ENCODE measurements around the gene PRDX1.
"Not testable (repeated sequence)": the region's sequence is repeated elsewhere in the genome, so short reads cannot be mapped to it uniquely, and the experiment has no call there.

Gene PRDX1

DNA sequence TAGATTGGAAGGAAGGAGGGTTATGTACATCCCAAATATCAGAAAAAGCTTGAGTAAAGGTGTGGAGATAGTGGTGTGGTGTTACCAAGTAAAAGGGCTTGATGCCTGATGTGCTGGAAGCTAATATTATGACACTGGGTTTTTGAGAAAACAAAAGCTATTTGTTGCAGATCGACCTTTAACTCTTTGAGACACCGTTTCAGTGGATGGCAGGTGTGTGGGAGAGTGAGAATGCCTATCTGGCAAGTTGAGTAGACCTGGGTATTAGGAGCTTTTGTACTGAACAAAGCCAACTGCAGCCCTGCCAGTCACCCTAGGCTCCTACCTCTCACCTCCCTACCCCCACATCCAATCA lies 20.2 kb downstream of the PRDX1 start:
- DNase-seq = no peak

DNA sequence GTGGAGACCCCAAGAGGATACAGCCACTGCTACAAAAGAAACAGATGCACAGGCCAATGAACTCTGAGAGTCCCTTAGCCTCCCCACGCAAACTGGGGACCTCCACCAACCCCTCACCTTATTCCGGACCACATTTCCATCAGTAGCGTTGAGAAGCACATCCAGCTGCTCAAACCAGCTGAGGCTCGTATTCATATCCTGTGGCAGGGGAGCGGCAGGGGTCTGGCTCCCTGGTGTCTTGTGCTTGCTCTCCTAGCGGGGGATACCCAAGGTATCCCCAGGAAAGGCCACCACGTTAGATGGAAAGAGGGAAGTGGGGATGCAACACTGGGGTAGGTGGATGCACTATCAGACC lies 22.3 kb downstream of the PRDX1 start:
- DNase-seq = peak; percentile 26

DNA sequence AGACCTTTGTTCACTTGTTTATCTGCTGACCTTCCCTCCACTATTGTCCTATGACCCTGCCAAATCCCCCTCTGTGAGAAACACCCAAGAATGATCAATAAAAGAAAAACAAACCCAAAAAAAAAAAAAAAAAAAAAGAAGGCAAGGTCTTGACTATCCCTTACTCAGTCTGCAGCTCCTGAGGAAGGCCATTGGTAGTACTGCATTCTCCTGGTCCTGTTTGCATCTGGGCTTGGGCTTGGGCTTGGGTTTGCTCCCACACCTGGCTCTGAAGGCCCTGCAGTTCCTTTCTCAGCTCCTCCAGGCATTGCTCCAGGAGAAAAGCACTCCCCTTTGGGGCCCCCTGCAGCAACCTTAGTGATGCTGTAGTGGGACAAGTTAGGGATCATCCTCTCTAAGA lies 23.4 kb downstream of the PRDX1 start:
- DNase-seq = no peak

DNA sequence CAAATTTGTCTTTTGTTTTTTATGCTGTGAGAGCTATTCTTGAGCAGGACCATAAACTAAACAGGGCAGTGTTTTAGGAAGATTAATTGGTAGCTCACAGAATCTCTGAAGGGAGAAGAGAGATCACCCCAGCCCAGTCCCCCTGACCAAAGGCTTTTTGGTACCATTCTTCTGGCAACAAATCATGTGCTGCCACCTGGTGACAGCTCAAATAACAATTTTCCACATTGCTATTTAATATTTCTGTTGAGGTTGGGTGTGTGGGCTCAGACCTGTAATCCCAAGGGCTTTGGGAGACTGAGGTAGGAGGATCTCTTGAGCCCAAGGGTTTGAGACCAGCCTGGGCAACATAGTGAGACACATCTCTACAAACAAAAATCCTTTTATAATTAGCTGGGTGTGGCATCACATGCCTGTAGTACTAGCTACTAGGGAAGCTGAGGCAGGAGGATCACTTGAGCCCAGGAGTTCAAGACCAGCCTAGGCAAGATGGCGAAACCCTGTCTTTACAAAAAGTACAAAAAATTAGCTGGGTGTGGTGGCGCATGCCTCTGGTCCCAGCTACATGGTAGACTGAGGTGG lies 28.5 kb downstream of the PRDX1 start:
- peak; percentile 59 for DNase-seq

DNA sequence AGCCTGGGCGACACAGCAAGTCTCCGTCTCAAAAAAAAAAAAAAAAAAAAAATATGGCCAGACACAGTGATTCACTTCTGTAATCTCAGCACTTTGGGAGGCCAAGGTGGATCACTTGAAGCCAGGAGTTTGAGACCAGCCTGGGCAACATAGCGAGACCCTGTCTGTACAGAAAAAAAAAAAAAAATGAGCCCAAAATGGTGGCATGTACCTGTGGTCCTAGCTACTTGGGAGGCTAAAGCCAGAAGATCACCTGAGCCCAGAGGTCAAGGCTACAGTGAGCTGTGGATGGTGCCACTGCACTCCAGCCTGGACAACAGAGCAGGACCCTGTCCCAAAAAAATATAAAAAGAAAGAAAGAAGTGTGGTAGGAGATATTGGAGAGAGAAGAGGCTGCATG lies 29.0 kb downstream of the PRDX1 start:
- no peak for DNase-seq

DNA sequence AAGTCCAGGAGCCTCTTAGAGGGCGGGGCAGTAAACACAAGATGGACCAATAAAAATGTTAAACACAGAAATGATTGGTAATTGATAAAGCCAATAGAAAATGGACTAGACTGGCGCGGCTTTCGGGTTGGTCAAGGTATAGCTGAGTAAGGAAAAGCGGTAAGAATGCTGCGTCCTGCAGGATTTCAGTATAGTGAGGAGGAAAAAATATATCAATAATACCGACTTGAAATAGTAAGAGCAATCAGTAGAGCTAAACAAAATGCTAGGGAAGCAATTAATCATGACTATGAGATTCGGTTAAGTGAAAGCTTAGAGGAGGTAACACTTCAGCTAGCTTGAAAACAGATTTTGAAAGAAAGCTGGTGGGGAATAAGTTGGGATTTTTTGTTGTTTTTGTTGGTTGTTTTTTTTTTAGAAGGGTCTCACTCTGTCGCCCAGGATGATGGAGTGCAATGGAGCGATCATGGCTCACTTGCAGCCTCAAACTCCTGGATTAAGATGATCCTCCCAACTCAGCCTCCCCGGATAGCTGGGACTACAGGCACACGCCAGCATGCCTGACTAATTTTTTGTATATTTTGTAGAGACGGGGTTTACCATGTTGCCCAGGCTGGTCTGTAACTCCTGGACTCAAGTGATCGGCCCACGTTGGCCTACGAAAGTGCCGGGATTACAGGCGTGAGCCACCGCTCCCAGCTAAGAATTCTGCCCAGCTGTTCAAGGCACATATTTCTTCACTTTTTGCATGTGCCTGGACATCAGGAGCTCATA lies 30.0 kb downstream of the PRDX1 start:
- DNase-seq = no peak

DNA sequence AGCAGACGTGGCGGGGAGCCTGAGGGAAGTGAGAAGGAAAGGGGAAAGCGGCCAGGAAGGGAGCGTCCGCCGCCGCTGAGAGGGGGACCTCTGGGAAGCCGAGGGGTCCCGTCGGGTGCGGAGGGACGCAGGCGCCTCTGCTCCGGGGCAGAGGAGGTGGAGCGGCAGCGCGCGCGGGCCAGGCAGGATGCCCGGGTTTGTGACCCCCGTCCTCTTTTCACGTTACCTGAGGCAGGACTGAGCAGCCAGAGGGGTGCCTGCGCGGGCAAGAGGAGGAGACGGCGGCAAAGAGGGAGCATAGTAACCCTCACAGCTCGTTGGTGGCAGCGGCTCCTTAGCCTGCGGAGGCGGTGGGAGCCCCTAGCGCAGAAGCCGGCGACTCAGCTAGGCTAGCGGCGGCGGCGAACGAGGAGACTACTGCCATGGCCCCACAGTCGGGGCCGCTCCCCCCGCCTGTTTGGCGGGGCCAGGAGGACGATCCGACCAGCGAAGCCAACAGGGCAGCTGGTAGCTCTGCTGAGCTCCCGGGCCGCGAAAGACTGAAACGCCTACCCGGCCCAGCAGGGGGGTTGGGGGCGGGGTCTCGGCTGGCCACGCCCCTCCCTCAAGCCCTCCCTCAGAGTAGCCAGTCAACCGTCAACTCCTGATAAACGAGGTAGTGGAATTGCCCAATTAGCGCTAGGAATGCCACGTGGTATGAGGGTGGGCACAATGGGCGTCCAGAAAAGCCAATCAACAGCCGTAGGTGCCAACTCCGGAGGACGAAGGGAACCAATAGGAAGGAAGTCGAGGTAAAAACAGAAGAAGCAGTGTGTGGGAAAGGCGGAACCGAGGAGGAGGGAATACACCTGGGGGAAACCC lies 30.8 kb downstream of the PRDX1 start, which contains the start of gene TESK2:
Gene TESK2, minus strand, starts transcription at position 538 of the 861 bp plus-strand sequence. CDS start 33,378 bp downstream, outside the sequence.
- DNase-seq = peak; percentile 95

DNA sequence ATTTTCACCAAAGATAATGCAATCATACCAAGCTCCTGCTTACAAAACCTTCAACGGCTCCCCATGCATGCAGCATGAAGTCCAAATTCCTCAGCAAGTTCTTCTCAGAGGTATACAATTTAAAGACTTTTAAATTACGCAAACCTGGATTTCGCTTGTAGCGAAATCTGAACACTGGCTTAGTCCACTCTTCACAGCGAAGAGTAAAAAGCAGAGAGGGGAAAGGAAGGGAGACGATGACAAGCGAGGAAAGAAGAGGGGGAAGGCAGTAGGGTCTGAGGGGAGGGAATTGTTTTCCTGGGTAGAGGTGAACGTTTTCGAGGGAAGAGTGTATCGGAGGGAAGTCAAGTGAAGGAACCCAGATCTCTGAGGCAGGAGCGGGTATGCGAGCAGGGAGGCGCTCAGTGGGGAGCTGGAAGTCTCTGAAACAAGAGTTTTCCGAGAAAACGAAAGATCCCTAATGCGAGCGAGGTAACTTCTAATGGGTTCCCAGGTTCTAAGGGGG lies 31.5 kb downstream of the PRDX1 start:
- no peak for DNase-seq

DNA sequence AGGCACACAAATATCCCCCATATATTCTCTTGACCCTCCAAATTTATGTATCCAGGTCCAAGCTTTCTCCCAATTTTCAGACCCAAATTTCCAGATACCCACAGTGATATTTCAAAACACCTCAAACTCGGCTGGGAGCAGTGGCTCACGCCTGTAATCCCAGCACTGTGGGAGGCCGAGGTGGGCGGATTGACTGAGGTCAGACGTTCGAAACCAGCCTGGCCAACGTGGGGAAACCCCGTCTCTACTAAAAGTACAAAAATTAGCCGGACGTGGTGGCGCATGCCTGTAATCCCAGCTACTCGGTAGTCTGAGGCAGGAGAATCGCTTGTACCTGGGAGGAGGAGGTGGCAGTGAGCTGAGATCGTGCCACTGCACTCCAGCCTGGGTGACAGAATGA lies 32.3 kb downstream of the PRDX1 start:
- peak; percentile 69 for DNase-seq

DNA sequence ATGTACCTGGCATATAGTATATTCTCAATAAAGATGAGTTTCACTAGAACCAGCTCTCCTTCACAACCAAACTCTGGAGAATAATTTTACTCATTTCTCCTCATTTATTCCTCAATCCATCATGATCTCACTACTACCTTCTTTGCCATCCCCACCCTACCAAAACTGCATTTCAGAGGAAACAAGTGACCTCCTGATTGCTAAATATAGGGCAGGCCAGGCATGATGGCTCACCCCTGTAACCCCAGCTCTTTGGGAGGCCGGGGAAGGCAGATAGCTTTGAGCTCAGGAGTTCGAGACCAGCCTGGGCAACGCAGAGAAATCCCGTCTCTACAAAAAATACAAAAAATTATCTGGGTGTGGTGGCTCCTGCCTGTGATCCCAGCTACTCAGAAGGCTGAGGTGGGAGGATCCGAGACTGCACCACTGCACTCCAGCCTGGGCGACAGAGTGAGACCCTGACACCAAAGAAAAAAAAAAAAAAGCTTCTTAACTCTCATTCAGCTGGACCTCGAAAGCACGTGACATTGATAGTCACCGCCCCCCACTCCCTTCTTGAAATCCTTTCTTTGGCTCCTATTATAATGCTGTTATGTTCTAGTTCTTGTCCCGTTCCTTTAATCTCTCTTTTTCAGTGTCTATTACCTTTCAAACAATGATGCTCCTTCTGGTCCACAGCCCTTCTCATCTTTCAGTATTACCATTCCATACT lies 32.9 kb downstream of the PRDX1 start:
- DNase-seq = no peak

DNA sequence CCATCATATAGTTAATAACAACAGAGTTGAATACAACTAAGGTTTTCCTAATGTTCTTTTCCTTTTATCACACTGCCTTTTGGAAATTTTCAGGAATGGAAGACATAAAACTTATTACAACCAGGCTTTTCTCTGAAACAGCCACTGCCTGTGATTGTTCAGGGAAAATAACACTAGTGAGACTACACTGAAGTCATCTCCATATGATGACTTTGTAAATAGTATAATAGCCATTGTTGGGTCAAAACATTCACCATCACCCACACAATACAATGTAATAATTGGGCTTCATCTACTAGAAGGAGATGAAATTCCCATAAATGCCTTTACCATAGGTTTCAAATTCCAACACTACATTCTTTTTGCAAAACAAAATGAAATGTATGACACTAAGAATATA lies 35.7 kb downstream of the PRDX1 start:
- DNase-seq = no peak

DNA sequence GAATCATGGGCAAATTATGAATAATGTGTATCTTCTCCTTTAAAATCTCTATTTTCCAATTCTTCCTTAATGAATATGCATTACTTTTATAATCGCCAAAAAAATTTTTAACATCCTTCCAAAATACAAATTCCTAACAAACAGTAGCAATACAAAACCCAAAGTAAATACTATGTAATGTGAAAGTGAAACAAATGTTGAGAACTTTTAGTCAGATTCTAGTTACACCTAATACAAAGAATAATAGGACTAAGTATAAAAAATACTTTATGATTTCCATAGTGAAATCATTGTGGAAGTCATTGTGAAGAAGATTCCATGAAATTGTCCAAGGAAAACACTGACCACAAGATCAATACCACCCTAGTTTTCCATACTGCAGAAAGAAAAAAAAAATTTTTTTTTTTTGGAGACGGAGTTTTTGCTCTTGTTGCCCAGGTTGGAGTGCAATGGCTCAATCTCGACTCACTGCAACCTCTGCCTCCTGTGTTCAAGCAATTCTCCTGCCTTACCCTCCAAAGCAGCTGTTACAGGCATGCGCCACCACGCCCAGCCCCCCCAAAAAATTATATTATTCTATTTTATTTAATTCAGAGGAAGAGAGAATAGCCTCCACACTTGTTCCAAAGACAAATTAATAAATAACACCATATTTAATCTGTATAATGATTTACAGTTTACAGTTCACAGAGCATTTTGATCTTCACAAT lies 42.5 kb downstream of the PRDX1 start:
- DNase-seq = no peak

DNA sequence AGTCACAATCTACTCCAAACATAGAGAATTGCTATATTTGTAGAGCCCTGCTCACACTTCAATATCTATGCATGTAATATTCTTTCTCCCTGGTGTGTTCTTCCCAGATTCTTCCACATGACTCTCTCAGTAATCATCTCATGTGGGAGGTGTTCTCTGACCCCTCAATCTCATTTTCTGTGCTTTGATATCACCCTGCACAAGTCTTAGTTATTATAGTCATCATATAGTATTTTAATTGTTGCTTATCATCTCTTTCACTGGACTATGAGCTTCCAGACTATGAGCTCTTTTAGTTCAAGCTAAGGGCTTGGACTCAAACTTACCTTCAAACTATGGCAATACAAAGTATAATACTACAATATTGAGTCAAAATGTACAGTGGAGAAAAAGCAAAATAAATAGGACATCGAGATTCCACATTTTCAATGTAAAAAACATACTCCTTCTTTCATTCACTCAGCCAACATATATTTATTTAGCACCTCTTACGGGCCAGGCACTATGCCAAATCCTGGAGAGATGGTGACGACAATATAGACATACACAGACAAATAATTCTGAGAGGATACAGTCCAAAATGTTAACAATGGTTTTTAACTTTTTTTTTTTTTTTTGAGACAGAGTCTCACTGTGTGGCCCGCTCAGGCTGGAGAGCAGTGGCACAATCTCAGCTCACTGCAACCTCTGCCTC lies 43.4 kb downstream of the PRDX1 start:
- no peak for DNase-seq

DNA sequence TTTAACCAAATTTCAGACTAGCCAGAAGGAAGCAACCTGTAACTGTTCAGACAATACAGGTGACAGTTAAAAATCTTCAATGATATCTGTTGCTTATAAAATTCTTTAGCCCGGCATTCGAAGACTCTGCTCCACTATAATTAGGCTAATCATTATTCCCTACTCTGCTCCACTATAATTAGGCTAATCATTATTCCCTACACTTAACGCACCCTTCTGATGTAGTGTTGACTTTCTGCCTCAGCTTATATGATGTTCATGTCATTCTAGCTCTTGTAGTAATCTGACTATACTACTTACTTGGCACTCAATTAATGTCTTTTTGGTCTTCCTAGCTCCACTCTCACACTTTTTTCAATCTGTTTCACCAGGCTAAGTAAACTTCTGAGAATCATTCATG lies 44.0 kb downstream of the PRDX1 start:
- DNase-seq = no peak

DNA sequence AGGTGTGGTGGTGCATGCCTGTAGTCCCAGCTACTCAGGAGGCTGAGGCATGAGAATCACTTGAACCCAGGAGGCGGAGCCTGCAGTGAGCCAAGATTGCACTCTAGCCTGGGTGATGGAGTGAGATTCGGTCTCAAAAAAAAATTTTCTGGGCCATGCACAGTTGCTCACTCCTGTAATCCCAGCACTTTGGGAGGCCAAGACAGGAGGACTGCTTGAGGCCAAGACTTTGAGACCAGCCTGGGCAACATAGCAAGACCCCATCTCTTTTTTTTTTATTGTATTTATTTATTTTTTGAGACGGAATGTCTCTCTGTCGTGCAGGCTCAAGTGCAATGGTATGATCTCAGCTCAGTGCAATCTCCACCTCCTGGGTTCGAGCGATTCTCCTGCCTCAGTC lies 47.5 kb downstream of the PRDX1 start:
- not testable (repeated sequence) for DNase-seq

DNA sequence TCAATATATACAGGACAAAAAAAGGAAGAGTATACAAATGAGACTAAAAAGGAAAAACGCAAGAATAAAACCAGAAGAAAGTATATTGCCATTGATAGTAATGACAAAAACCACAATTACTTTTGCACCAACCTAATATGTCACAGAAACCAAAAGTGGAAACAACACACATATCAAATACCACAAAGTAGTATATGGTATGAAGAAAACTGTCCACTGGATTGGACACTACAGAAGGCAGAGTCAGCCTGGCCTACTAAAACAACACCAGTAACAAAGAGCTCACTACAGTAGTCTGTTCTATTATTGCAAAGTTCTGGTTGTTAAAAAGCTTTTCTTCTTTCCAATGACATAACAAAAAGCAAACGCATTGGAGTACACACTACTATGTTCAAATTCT lies 48.4 kb downstream of the PRDX1 start:
- no peak for DNase-seq

DNA sequence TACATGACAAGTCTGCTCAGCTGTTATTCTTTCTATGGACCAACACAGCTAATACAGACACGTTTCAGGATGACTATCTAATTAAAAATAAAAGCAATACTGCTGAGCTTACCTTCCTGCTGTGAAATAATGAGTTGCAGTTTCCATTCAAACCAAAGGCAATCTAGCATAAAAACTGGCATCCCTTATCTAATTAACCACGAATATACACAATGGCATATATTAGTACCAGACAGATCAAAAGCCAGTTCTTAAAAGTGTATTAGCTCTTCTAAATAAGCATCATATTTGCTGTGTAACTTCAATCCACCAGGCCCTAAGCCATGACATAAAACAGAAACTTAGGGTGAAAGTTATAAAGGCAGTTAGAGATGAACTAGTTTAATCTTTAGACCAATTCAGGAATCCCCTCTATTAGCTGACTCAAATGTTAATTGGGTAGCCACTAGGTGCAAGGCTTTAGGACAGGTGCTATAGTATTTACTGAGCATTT lies 51.3 kb downstream of the PRDX1 start:
- no peak for DNase-seq

DNA sequence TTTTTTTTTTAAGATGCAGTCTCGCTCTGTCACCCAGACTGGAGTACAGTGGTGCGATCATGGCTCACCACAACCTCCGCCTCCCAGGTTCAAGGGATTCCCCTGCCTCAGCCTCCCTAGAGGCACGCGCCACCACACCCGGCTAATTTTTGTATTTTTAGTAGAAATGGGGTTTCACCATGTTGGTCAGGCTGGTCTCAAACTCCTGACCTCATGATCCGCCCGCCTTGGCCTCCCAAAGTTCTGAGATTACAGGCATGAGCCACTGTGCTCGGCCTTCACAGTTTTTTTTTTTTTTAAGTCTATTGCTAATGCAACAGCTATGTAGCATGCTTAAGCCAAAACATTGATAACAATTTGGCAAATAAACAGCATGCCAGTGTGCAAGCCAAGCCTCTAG lies 54.3 kb downstream of the PRDX1 start:
- not testable (repeated sequence) for DNase-seq

DNA sequence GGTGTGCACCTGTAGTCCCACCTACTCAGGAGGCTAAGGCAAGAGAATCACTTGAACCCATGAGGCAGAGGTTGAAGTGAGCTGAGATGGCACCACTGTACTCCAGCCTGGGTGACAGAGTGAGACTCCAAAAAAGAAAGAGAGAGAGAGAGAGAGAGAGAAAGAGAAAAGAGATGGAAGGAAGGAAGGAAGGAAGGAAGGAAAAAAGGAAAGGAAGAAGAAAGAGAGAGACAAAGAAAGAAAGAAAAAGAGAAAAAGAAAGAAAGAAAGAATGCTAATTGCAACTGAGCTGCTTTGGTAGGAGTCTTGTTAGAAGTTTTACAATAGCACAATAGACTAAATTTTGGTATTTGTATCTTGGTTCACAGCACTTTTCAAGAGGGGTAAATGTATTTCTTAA lies 56.4 kb downstream of the PRDX1 start:
- DNase-seq = no peak
